Vagina (tissue), 2 donors: ENCODE results near the gene RAB6B. TPM values are rescaled to one million over a fixed set of nuclear protein-coding genes. Genes with fewer than 3 reads are reported as not detected.
A peak's percentile ranks its signal among the peaks of the same experiment; 100 is the strongest.

ENCODE experiments used
- DNase-seq, 2 donors: peaks; one replicate each; pipeline ENCODE4 v3.0.0-alpha.2; 2017; ENCODE audit errors: extremely low spot score in 2 of 2
- H3K27ac ChIP-seq: fragments of 200-600 bp; sonication (generic); one replicate; pipeline ENCODE4 v1.5.1; 2019
- H3K27me3 ChIP-seq: fragments of 200-600 bp; sonication (generic); one replicate; pipeline ENCODE4 v1.5.1; 2019
- H3K36me3 ChIP-seq, 2 donors: fragments of 200-600 bp; sonication (generic); one replicate each; pipeline ENCODE4 v1.5.1; 2017 to 2019
- H3K4me1 ChIP-seq: fragments of 200-600 bp; sonication (generic); one replicate; pipeline ENCODE4 v1.5.1; 2019
- H3K4me3 ChIP-seq, 2 donors: fragments of 200-600 bp; sonication (generic); 1 replicate in 1 of 2; 2 replicates in 1 of 2; pipeline ENCODE4 v1.5.1; 2016 to 2019
- H3K9me3 ChIP-seq: fragments of 200-600 bp; sonication (generic); one replicate; pipeline ENCODE4 v1.5.1; 2019
- POLR2A ChIP-seq, 2 donors: fragments of 450-650 bp; IDR thresholded peaks; one replicate each; pipeline ENCODE4 v1.6.1; 2017; ENCODE audit warnings: antibody characterized with exemption in 2 of 2, mild to moderate bottlenecking in 2 of 2, moderate library complexity in 2 of 2
- POLR2AphosphoS5 ChIP-seq, 2 donors: sonication (generic); formaldehyde crosslinking; IDR thresholded peaks; one replicate each; pipeline ENCODE4 v1.9.0; 2017; ENCODE audit warnings: antibody characterized with exemption in 2 of 2, mild to moderate bottlenecking in 2 of 2, low read depth in 1 of 2; ENCODE audit not compliant: insufficient read depth in 1 of 2
- intact Hi-C: fragments of 100-400 bp; cut with DNase I; formaldehyde crosslinking; loops from one replicate; pipeline ENCODE4 v1.15.1; 2023
- total RNA-seq: library from RNA; depleted of rRNA; stranded (reverse); fragments of >200 nt; gene quantifications from one replicate; pipeline ENCODE4 v1.2.3, GENCODE V29; 2016
- TF ChIP-seq, protein P1 (sequence below), 3 experiments: fragments of 450-650 bp in 2 of 3; fragments of 200-600 bp in 1 of 3; sonication (generic) in 1 of 3; IDR thresholded peaks; one replicate each; pipeline ENCODE4 v1.5.1; 2017 to 2019; ENCODE audit warnings: antibody characterized with exemption in 3 of 3, mild to moderate bottlenecking in 2 of 3, moderate library complexity in 2 of 3

RAB6B gene
- total RNA-seq, 1 donor from 2014 or later, result 3.7 TPM

DNA sequence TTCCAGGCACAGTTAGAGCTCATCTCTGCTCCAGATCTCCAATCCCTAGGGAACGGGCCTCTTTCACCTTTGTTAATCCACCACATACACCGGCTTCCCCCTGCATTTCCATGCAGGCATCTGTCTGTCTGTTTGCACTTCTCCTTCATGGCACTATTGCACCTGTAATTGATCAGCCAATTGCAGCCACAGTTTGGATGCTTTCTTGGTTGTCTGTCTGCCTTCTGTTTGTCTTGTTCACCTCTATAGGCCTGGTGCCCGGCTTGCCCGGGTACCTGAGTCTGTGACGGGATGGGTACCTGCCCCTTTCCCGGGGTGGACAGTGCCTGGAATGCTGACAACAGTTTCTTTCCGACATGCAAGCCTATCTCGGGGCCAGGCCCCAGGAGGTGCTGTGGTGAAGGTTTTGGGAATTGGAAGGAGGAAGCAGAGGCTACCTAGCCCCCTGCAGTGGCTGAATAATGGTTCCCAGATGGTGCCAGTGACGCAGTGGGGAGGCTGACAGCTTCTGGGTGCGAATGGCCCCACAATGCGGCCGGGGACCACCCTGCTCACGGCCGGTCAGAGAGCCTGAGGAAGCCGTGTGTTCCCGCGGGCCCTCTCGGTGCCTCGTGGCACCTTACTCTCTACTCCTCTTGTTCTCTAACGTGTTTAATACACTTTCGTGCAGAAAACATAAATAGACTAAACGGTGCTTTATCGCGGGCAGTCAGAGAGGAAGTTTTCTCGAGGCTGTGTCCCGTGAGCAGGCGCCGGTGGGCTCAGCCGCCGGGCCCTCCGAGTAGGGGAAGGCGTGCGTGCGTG is 31.3 kb upstream of the RAB6B start:
- peak overlapping the region; percentile 43 for H3K27ac ChIP-seq
- no peaks in the 10 kb centered on the region for H3K36me3 ChIP-seq
- intact Hi-C loops, result loop anchor here (10.0 kb wide), 1 partner anchor 102 kb away; no protein-coding TSS in a partner anchor
- peak overlapping the region; percentile 51 to 62 for H3K4me3 ChIP-seq
- no peaks in the 10 kb centered on the region for H3K27me3 ChIP-seq
- peak; percentile 83 to 93 for DNase-seq
- peaks cover 10% of the 10 kb centered on the region for H3K4me1 ChIP-seq
- TF ChIP-seq POLR2AphosphoS5 (IDR thresholded peaks at IDR 0.05; ENCODE audit: insufficient read depth in 1 of 2, low read depth in 1 of 2), result no peak
- TF ChIP-seq, protein P1, sequence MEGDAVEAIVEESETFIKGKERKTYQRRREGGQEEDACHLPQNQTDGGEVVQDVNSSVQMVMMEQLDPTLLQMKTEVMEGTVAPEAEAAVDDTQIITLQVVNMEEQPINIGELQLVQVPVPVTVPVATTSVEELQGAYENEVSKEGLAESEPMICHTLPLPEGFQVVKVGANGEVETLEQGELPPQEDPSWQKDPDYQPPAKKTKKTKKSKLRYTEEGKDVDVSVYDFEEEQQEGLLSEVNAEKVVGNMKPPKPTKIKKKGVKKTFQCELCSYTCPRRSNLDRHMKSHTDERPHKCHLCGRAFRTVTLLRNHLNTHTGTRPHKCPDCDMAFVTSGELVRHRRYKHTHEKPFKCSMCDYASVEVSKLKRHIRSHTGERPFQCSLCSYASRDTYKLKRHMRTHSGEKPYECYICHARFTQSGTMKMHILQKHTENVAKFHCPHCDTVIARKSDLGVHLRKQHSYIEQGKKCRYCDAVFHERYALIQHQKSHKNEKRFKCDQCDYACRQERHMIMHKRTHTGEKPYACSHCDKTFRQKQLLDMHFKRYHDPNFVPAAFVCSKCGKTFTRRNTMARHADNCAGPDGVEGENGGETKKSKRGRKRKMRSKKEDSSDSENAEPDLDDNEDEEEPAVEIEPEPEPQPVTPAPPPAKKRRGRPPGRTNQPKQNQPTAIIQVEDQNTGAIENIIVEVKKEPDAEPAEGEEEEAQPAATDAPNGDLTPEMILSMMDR (IDR thresholded peaks at IDR 0.05), result no peak
- TF ChIP-seq POLR2A (IDR thresholded peaks at IDR 0.05), result no peak
- H3K9me3 ChIP-seq, result no peaks in the 10 kb centered on the region

DNA sequence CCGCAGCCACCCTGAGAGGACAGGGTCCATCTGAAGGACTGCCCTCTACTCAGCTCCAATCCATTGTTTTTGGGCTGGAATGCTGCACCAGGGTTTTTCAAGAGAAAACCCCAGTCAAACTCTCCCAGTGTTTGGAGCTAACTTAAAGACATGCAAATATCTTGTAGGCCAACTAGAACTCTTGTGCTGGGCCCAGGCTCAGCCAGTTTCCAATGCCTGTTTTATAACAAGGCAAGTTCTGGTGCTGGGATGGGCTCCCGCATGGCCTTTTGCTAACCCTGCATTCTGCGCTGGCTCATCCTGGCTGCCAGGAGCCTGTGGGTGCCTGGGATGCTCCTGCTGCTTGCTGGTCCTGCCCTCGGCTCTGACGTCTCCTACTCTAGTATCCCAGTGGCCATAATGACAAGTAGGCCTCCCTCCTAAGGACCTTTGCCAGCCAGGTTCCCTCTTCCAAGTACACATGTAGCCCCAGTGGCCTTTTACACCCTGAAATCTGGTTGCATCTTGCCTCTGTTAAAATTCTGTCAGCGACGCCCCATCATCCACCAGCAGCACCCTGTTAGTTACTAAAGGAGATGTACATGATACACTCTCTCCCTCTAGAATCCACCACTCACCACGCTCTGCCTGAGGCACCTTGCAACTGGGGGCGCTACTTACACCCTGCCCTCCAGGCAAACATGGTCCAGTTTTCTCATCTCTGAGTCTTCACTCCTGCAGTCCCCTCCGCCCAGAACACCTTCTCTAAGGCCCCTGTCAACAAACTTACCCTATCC is 30.5 kb upstream of the RAB6B start:
- DNase-seq, result peak; percentile 79 to 84
- intact Hi-C loops, result loop anchor here (10.0 kb wide), 1 partner anchor 101 kb away; no protein-coding TSS in a partner anchor

DNA sequence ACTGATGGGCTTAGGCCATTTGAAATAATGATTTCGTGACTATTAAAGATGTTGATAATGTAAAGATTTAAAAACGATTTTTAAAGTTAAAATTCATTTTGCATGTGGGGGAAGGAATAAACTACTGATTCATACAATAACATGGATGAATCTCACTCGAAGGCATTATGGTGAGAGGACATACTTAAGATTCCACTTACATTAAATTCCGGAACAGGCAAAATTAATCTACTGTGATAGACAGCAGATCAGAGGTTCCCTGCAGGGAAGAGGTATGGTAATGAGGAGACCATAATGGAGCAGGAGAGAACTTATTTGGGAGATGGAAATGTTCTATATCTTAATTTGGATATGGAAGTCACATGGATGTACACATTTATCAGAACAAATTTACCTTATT is 28.4 kb upstream of the RAB6B start:
- Histone ChIP-seq H3K4me3 (no peak overlapping the region), H3K27ac (no peak overlapping the region), H3K9me3 (no peaks in the 10 kb centered on the region), H3K36me3 (no peaks in the 10 kb centered on the region), H3K27me3 (no peaks in the 10 kb centered on the region), H3K4me1 (peaks cover 10% of the 10 kb centered on the region)
- intact Hi-C loops, result loop anchor here (10.0 kb wide), 1 partner anchor 99 kb away; no protein-coding TSS in a partner anchor
- TF ChIP-seq, protein P1 (IDR thresholded peaks at IDR 0.05), result no peak
- TF ChIP-seq POLR2AphosphoS5 (IDR thresholded peaks at IDR 0.05; ENCODE audit: insufficient read depth in 1 of 2, low read depth in 1 of 2), result no peak
- TF ChIP-seq POLR2A (IDR thresholded peaks at IDR 0.05), result no peak
- no peak for DNase-seq

More for the DNA sequence above, 30.5 kb upstream of the RAB6B start:
- Histone ChIP-seq H3K36me3 (no peaks in the 10 kb centered on the region), H3K9me3 (no peaks in the 10 kb centered on the region), H3K27ac (no peak overlapping the region), H3K4me1 (peaks cover 10% of the 10 kb centered on the region), H3K4me3 (no peak overlapping the region), H3K27me3 (no peaks in the 10 kb centered on the region)
- TF ChIP-seq POLR2AphosphoS5 (IDR thresholded peaks at IDR 0.05; ENCODE audit: insufficient read depth in 1 of 2, low read depth in 1 of 2) (no peak), POLR2A (IDR thresholded peaks at IDR 0.05) (no peak)
- TF ChIP-seq, protein P1 (IDR thresholded peaks at IDR 0.05), result no peak

DNA sequence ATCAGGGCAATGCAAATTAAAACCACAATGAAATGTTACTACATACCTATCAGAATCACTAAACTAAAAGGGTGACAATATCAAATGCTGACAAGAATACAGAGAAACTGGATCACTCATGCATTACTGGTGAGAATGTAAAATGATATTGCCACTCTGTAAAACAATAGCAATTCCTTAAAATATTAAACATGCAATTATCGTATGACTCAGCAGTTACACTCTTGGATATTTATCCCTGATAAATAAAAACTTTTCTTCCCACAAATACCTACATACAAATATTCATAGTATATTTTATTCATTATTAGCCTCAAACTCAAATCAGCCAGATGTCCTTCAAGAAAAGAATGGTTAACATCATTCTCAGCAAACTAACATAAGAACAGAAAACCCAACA is 25.9 kb upstream of the RAB6B start:
- Histone ChIP-seq H3K9me3 (no peaks in the 10 kb centered on the region), H3K4me1 (no peaks in the 10 kb centered on the region), H3K27me3 (no peaks in the 10 kb centered on the region), H3K4me3 (no peak overlapping the region), H3K36me3 (no peaks in the 10 kb centered on the region), H3K27ac (no peak overlapping the region)
- TF ChIP-seq POLR2AphosphoS5 (IDR thresholded peaks at IDR 0.05; ENCODE audit: insufficient read depth in 1 of 2, low read depth in 1 of 2), result no peak
- TF ChIP-seq POLR2A (IDR thresholded peaks at IDR 0.05), result no peak
- TF ChIP-seq, protein P1 (IDR thresholded peaks at IDR 0.05), result no peak
- intact Hi-C loops, result loop anchor here (10.0 kb wide), 1 partner anchor 97 kb away; no protein-coding TSS in a partner anchor
- no peak for DNase-seq
